ENCODE results near the gene SRSF2.

- TF ChIP-seq YY1 (IDR thresholded peaks at IDR 0.05; ENCODE audit: insufficient read depth, insufficient read length) (no peak), ZNF274 (IDR thresholded peaks at IDR 0.05; ENCODE audit: low read depth, low read length) (no peak)
Measured at GRCh38 chr17:76700270-76700616, 36.9 kb downstream of the SRSF2 start.
